ENCODE measurements around the gene SEL1L3.

Gene SEL1L3

GRCh38 chr4:25702848-25703247 lies 159.9 kb downstream of the SEL1L3 start:
- TF ChIP-seq CTCF (IDR thresholded peaks at IDR 0.05) = no peak

DNA sequence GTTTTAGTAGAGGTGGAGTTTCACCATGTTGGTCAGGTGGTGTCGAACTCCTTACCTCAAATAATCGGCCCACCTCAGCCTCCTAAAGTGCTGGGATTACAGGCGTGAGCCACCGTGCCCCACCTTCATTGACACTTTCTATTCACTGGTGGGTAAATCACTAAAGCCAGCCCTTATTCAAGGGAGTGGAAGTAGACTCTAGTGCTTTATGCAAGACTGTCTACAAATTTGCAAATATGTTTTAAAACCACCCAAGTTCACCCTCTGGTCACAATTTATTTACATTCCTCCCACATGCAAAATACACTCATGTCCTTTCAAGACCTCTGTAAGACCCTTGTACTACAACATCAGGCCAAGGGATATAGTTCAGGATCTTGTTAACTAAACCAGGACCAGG lies 162.1 kb downstream of the SEL1L3 start:
- TF ChIP-seq CTCF (IDR thresholded peaks at IDR 0.05) = no peak

DNA sequence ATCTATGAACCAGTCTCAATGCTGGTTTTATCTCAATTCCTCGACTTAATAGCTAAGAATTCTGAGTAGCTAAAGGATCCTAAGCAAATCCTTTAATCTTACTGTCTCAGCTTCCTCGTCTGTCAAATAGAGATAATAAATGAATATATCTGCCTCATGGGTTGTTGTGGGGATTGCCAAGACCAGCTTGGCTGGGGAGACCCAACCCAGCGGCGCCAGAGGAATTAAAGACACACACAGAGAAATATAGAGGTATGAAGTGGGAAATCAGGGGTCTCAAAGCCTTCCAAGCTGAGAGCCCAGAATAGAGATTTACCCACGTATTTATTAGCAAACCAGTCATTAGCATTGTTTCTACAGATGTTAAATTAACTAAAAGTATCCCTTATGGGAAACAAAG lies 165.3 kb downstream of the SEL1L3 start:
- no peak for TF ChIP-seq CTCF (IDR thresholded peaks at IDR 0.05)
